Mesendoderm (in vitro differentiated cells): ENCODE measurements around the gene ADGRD1.
"Not testable (repeated sequence)": the region's sequence is repeated elsewhere in the genome, so short reads cannot be mapped to it uniquely, and the experiment has no call there.

ENCODE experiments used
- DNase-seq: peaks from one replicate; pipeline ENCODE4 v3.0.0; 2013
- H2AK5ac ChIP-seq: 2 replicates; pipeline ENCODE4 v1.6.1; 2013; ENCODE audit warnings: low read length, inconsistent platforms
- H2BK120ac ChIP-seq: 2 replicates; pipeline ENCODE4 v1.6.1; 2013; ENCODE audit warnings: low read depth, mild to moderate bottlenecking, low read length, moderate library complexity, mixed read lengths
- H2BK15ac ChIP-seq: replicated peaks from 2 replicates; pipeline ENCODE4 v1.6.1; 2013; ENCODE audit warnings: low read depth, mild to moderate bottlenecking, moderate library complexity
- H2BK5ac ChIP-seq: 2 replicates; pipeline ENCODE4 v1.6.1; 2013; ENCODE audit warnings: low read length, inconsistent platforms
- H3K18ac ChIP-seq: 2 replicates; pipeline ENCODE4 v1.6.1; 2013; ENCODE audit warnings: mild to moderate bottlenecking, low read length, mixed read lengths
- H3K23ac ChIP-seq: one replicate; pipeline ENCODE4 v1.6.1; 2013; ENCODE audit warnings: low read length
- H3K27ac ChIP-seq: 2 replicates; pipeline ENCODE4 v1.5.1; 2013; ENCODE audit warnings: low read depth, mild to moderate bottlenecking, inconsistent platforms, low read length, moderate library complexity
- H3K27me3 ChIP-seq: 2 replicates; pipeline ENCODE4 v1.6.1; 2013; ENCODE audit warnings: low read length, control low read depth, mild to moderate bottlenecking, inconsistent platforms; ENCODE audit not compliant: insufficient read depth, poor library complexity
- H3K36me3 ChIP-seq: 2 replicates; pipeline ENCODE4 v1.6.1; 2013; ENCODE audit warnings: low read length, inconsistent platforms; ENCODE audit not compliant: control insufficient read depth, insufficient read depth
- H3K4ac ChIP-seq: one replicate; pipeline ENCODE4 v1.6.1; 2013; ENCODE audit warnings: low read depth, mild to moderate bottlenecking, low read length, moderate library complexity
- H3K4me1 ChIP-seq: 2 replicates; pipeline ENCODE4 v1.6.1; 2013; ENCODE audit warnings: low read depth, low read length, inconsistent platforms; ENCODE audit not compliant: control insufficient read depth
- H3K4me2 ChIP-seq: 2 replicates; pipeline ENCODE4 v1.6.1; 2013; ENCODE audit warnings: low read length
- H3K4me3 ChIP-seq: 2 replicates; pipeline ENCODE4 v1.5.1; 2013; ENCODE audit warnings: mild to moderate bottlenecking, low read length
- H3K56ac ChIP-seq: one replicate; pipeline ENCODE4 v1.6.1; 2013; ENCODE audit warnings: low read length
- H3K79me1 ChIP-seq: 2 replicates; pipeline ENCODE4 v1.6.1; 2013; ENCODE audit warnings: low read length, inconsistent platforms
- H3K79me2 ChIP-seq: 2 replicates; pipeline ENCODE4 v1.6.1; 2013; ENCODE audit warnings: mild to moderate bottlenecking, low read length; ENCODE audit not compliant: control insufficient read depth, insufficient read depth
- H3K9ac ChIP-seq: 2 replicates; pipeline ENCODE4 v1.6.1; 2013; ENCODE audit warnings: low read length, inconsistent platforms
- H4K5ac ChIP-seq: one replicate; pipeline ENCODE4 v1.6.1; 2013; ENCODE audit warnings: low read length
- H4K8ac ChIP-seq: one replicate; pipeline ENCODE4 v1.6.1; 2013; ENCODE audit warnings: low read depth, mild to moderate bottlenecking, control low read depth, low read length, moderate library complexity
- WGBS: extraction: QIAGEN DNeasy Blood & Tissue Kit; methylation state at CpG from one replicate; pipeline ENCODE4 v1.1.7; 2013; ENCODE audit warnings: low lambda C conversion rate, missing lambda C conversion rate; ENCODE audit not compliant: insufficient coverage; ENCODE audit errors: extremely low coverage; 5-methylcytosine and 5-hydroxymethylcytosine counted together

Gene ADGRD1

GRCh38 chr12:130995386-130995969 lies 41.8 kb downstream of the ADGRD1 start:
- H3K9ac ChIP-seq, H3K23ac ChIP-seq, H3K79me1 ChIP-seq, H2BK15ac ChIP-seq, H2AK5ac ChIP-seq, H3K4me1 ChIP-seq, H3K27ac ChIP-seq, H3K36me3 ChIP-seq, H3K4me2 ChIP-seq, H3K79me2 ChIP-seq, DNase-seq, H4K8ac ChIP-seq, H3K4me3 ChIP-seq, H4K5ac ChIP-seq, H2BK5ac ChIP-seq, H3K56ac ChIP-seq, H3K4ac ChIP-seq, H3K18ac ChIP-seq, H3K27me3 ChIP-seq, H2BK120ac ChIP-seq: not testable (repeated sequence)
- WGBS = no CpG with 5 or more reads among the region's 5 CpGs

DNA sequence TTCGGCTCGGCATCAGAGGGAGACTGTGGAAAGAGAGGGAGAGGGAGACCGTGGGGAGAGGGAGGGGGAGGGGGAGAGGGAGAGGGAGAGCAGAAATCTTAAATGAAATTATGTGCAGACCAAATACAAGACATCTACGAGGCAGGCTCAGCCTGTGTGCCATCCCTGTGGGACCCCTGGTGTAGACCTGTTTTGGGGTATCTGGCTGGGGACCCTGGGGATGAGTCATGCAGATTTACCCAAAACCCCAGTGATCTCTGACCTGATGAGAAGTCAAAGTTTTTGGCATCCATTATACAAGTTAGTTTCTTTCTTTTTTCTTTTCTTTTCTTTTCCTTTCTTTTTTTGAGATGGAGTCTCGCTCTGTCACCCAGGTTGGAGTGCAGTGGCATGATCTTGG lies 44.4 kb downstream of the ADGRD1 start:
- Histone ChIP-seq H3K4me2 (no peak overlapping the region), H3K56ac (no peak overlapping the region), H3K4me3 (no peak overlapping the region), H3K27me3 (no peaks in the 10 kb centered on the region), H3K27ac (no peak overlapping the region), H4K8ac (no peak overlapping the region), H3K18ac (no peak overlapping the region), H4K5ac (no peak overlapping the region), H2AK5ac (no peak overlapping the region), H3K23ac (no peak overlapping the region), H3K4me1 (no peaks in the 10 kb centered on the region), H2BK5ac (no peak overlapping the region), H2BK120ac (no peak overlapping the region), H3K36me3 (no peaks in the 10 kb centered on the region), H3K4ac (no peak overlapping the region), H3K9ac (no peak overlapping the region), H3K79me2 (no peaks in the 10 kb centered on the region), H2BK15ac (no peak overlapping the region), H3K79me1 (no peaks in the 10 kb centered on the region)
- DNase-seq = no peak
- no CpG with 5 or more reads among the region's 5 CpGs for WGBS

DNA sequence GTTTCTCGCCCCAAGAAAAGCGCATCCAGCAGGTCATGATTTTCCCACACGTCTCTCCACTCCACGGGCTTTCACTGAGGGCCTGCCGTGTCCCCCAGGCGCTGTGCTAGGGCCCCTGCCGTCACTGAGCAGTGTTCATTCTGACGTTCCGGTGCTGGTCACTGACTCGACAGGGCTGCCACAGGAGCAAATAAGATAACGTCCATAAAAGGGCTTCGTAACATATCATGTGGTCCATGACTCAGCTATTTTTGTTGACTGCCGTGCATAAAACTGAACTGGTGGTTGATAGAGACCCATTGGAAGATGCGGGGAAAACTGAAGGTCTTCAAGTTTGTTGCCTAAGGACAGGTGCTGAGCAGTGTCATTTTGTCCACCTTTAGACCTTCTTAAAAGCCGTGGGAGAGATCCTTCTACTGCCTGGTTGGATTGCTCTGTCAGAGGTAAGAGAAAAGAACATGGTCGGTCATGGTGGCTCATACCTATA lies 46.3 kb downstream of the ADGRD1 start:
- H2BK5ac ChIP-seq = no peak overlapping the region
- H2AK5ac ChIP-seq = no peak overlapping the region
- H3K4ac ChIP-seq = no peak overlapping the region
- H3K56ac ChIP-seq = no peak overlapping the region
- H3K27ac ChIP-seq = no peak overlapping the region
- H3K4me2 ChIP-seq = no peak overlapping the region
- H3K4me3 ChIP-seq = no peak overlapping the region
- no peaks in the 10 kb centered on the region for H3K36me3 ChIP-seq
- DNase-seq = no peak
- no peaks in the 10 kb centered on the region for H3K4me1 ChIP-seq
- H3K18ac ChIP-seq = no peak overlapping the region
- no peak overlapping the region for H2BK15ac ChIP-seq
- H4K8ac ChIP-seq = no peak overlapping the region
- WGBS = no CpG with 5 or more reads among the region's 16 CpGs
- no peak overlapping the region for H2BK120ac ChIP-seq
- no peaks in the 10 kb centered on the region for H3K79me2 ChIP-seq
- H3K27me3 ChIP-seq = no peaks in the 10 kb centered on the region
- H3K79me1 ChIP-seq = no peaks in the 10 kb centered on the region
- H3K9ac ChIP-seq = no peak overlapping the region
- H4K5ac ChIP-seq = no peak overlapping the region
- H3K23ac ChIP-seq = no peak overlapping the region

- Histone ChIP-seq H3K56ac (no peak overlapping the region), H3K79me2 (no peaks in the 10 kb centered on the region), H2BK15ac (no peak overlapping the region), H3K27me3 (no peaks in the 10 kb centered on the region), H3K27ac (no peak overlapping the region), H2BK120ac (no peak overlapping the region), H3K4me3 (no peak overlapping the region), H2BK5ac (no peak overlapping the region), H3K4me2 (no peak overlapping the region), H3K4me1 (no peaks in the 10 kb centered on the region), H2AK5ac (no peak overlapping the region), H3K9ac (no peak overlapping the region), H4K8ac (no peak overlapping the region), H3K23ac (no peak overlapping the region), H4K5ac (no peak overlapping the region), H3K4ac (no peak overlapping the region), H3K79me1 (no peaks in the 10 kb centered on the region), H3K18ac (no peak overlapping the region), H3K36me3 (no peaks in the 10 kb centered on the region)
- no CpG with 5 or more reads among the region's 1 CpG for WGBS
- DNase-seq = no peak
Measured at GRCh38 chr12:131001493-131001892, 47.8 kb downstream of the ADGRD1 start.

DNA sequence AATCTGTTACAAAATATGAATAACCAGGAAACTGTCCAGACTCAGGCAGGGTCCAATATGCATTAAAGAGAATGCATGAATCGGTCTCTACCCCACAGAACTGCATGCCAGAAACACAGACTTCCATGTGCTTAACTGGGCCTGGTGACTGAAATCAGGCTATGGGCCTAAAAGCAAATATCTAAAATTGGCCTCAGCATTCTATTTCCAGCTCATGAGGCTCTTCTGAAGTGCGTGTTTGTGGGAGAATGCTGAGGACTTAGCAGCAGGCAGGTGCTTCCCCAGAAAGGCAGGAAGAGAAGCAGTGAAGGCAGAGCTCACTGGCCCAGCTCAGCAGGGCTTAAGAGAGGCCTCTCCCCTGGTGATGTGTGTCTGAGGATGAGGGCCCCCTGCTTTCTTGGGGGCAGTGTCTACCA lies 48.5 kb downstream of the ADGRD1 start:
- Histone ChIP-seq H3K27me3 (no peaks in the 10 kb centered on the region), H3K23ac (no peak overlapping the region), H3K4me2 (no peak overlapping the region), H3K56ac (no peak overlapping the region), H3K79me2 (no peaks in the 10 kb centered on the region), H3K18ac (no peak overlapping the region), H4K5ac (no peak overlapping the region), H2BK120ac (no peak overlapping the region), H3K4ac (no peak overlapping the region), H3K27ac (no peak overlapping the region), H3K36me3 (no peaks in the 10 kb centered on the region), H3K4me1 (no peaks in the 10 kb centered on the region), H2BK5ac (no peak overlapping the region), H3K79me1 (no peaks in the 10 kb centered on the region), H2BK15ac (no peak overlapping the region), H2AK5ac (no peak overlapping the region), H3K9ac (no peak overlapping the region), H3K4me3 (no peak overlapping the region), H4K8ac (no peak overlapping the region)
- DNase-seq = no peak
- WGBS = no CpG with 5 or more reads among the region's 2 CpGs
